ENCODE results near the gene AQP7.
"Not testable (repeated sequence)": the region's sequence is repeated elsewhere in the genome, so short reads cannot be mapped to it uniquely, and the experiment has no call there.

AQP7 gene

DNA sequence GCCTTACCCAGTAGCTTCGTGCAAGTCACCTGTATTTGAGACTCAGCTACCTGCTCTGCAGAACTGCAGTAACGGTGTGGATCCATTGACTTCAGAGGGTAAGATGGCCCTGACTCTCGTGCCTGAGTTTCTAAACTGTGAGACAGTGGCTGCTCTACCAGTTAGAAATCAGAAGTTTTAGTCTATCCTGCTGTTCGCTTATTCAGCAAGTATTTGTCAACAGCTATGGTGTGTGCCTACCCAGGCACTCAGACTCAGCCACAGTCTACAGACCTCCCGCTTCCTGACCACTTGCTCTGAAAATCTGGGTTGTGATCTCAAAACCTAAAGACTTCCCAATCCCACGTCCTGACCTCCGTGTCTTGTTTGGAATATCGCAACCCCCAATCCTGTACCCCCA, 31.5 kb upstream of the AQP7 start:
- DNase-seq (ENCODE audit: low read depth, low spot score) = no peak

DNA sequence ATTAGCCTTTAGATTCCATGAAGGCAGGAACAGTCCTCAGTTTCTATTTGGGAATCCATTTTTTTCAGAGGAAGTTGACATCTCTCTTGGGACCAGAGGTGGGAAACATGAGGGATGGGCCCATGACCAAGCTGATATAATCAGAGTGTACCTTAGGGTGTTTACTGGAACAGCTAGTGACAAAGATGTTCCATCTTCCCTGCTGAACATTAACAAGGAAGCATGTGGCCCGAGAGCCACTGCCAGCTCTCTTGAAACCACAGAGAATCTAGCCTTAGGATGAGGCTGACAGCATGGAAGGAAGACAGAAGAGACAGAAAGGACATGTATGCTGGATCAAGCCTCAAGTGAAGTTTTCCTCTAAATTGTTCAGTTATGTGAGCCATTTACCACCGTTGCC, 29.1 kb upstream of the AQP7 start:
- no peak for DNase-seq (ENCODE audit: low read depth, low spot score)

DNA sequence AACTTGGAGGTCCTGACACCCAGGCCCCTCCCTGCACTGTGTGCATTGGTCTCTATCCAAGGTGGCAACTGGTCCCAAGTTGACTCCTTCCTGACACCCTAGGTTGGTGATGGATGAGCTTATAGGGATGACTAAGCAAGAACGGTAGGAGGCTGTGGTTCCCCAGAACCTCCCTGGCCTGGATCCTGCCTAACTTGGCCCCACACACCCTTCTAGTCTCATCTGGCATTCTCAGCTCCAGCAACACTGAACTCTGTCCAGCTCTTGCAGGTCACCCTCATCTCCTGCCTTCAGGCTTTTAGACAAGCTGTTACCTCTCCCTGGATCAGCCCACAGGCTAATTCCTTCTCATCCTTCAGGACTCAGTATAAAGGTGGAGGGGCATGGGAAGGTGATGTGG, 28.6 kb upstream of the AQP7 start:
- no peak for DNase-seq (ENCODE audit: low read depth, low spot score)

DNA sequence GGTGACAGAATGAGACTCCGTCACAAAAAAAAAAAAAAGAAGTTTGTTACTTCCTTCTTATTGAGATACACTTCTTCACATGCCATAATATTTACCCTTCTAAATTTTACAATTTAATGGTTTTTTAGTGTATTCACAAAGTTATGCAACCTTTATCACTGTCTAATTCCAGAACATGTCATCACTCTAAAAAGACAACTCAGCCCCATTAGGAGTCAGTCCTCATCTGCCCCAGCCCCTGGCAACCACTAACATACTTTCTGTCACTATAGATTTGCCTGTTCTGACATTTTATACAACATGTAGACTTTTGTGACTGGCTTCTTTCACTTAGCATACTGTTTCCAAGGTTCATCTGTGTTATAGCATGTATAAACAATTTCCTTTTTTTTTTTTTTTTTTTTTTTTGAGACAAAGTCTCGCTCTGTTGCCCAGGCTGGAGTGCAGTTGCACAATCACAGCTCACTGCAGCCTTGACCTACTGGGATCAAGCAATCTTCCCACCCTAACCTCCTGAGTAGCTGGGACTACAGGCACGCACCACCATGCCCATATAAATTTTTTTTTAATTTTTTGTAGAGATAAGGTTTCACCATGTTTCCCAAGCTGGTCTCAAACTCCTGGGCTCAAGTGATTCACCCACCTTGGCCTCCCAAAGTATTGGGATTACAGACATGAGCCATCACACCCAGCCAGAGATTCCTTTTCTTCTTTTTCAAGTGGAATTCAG, 27.1 kb upstream of the AQP7 start:
- DNase-seq (ENCODE audit: low read depth, low spot score) = no peak

DNA sequence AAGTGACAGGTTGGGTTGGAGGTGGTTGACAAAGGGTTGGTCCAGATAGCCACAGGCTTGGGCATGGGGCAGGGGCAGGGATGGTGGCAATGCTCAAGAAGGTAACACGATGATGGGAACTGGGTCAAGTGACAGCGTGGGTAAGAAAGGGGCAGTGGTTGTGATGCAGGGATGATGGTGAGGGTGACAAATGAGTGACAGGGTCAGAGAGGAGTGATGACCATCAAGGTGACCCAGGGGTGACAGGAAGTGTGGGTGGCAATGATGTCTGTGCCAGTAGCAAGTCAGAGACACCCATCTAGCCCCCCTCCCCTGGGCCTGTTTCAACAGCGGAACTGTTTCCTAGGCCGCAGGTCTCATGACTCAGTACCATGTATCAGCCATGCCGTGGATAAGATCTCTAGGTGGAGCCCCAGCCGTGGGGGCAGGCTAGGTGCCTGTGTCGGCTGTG, 24.5 kb upstream of the AQP7 start:
- no peak for DNase-seq (ENCODE audit: low read depth, low spot score)

DNA sequence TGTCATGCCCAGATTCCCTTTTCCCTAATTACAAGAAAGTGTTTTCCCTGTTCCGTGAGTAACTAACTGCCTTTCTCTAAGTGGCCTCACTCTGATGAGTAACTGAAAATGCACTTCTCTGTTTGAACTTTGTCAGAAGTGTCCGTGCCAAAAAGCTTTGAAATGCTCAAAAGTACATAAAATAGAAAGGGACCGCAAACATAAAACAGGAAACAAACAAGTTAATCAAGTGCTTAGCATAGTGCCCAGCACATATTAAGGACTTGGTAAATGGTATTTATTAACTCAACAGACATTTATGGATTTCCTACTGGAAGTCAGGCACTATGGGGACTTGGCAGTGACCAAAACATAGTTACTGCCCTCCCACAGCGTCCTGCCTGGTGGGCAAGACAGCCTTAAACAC, 22.8 kb upstream of the AQP7 start:
- DNase-seq (ENCODE audit: low read depth, low spot score) = no peak

DNA sequence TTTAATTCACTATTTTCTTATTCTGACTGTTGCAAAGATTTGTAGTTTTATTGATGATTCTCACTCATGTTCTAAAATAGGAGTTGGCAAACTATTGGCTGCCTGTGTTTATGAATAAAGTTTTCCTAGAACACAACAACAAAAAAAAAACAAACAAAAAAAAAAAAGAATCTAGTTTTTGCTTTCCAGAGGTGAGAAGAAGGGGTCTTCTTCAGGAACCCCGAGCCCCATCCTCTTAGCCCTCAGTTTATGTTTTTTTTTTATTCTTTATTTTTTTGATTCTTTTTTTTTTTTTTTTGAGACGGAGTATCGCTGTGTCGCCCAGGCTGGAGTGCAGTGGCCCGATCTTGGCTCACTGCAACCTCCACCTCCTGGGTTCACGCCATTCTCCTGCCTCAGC, 22.1 kb upstream of the AQP7 start:
- not testable (repeated sequence) for DNase-seq (ENCODE audit: low read depth, low spot score)

DNA sequence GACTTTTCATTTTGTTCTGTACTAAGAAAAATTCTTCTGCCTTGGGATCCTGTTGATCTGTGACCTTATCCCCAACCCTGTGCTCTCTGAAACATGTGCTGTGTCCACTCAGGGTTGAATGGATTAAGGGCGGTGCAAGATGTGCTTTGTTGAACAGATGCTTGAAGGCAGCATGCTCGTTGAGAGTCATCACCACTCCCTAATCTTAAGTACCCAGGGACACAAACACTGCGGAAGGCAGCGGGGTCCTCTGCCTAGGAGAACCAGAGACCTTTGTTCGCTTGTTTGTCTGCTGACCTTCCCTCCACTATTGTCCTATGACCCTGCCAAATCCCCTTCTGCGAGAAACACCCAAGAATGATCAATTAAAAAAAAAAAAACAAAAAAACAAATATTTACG, 21.7 kb upstream of the AQP7 start:
- not testable (repeated sequence) for DNase-seq (ENCODE audit: low read depth, low spot score)

DNA sequence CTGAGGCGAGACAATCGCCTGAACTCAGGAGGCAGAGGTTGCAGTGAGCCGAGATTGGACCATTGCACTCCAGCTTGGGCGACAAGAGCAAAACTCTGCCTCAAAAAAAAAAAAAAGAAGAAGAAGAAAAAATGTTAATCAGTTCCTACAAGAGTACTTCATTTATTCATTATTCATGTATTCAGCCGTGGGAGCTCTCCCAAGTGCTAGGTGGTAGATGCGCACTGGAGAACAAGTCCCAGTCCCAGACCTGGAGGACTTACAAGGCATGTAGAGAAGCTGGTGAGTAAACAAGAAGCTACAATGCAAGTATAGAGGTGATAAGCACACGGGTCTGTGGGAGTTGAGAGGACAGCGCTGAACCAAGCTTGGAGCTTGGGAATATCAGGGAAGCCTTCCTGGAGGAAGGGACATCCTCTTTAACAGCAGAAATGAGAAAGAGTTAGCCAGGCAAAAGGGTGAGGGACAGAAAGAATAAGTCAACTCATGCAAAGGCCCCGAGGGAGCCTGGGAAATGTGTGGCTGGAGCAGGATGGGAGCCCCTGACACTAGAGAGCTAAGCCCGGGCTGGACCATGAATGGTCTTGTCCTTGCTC, 17.4 kb upstream of the AQP7 start:
- no peak for DNase-seq (ENCODE audit: low read depth, low spot score)

DNA sequence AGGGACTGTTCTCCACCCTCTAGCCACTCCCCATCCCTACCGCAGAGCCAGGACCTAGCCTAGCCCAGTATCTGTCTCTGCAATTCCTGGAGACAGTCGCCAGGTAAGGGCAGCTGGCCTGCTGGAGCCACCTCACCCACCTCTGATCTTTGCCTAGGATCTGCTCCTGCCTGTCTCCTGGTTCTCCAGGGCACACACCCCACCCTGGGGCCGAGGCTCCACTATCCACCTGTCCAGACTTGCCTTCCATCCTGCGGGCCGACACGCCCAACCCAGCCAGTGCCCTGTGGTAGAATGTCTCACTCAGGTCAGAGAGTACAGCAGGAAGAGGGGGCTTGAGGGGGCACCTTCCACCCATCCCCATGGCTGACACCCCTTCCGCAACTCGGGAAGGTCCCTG, 15.7 kb upstream of the AQP7 start:
- DNase-seq (ENCODE audit: low read depth, low spot score) = no peak

DNA sequence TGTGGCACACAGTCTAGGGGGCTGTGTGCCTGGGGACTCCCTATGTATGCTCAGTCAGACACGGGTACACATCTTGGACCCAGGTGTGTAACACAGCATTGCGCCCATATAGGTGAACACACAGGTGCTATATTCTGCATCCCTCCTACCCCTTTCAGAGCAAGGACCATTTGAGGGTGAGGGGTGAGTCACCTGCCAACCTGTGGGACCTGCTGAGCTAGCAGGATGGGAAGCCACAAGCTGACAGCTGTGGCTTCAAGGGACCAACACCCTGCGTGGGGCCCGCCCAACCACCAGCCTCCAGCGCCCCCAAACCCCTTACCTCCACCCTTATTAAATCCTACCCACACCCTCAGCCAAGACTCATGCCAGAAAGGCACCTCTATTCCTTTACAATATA, 14.6 kb upstream of the AQP7 start:
- no peak for DNase-seq (ENCODE audit: low read depth, low spot score)

DNA sequence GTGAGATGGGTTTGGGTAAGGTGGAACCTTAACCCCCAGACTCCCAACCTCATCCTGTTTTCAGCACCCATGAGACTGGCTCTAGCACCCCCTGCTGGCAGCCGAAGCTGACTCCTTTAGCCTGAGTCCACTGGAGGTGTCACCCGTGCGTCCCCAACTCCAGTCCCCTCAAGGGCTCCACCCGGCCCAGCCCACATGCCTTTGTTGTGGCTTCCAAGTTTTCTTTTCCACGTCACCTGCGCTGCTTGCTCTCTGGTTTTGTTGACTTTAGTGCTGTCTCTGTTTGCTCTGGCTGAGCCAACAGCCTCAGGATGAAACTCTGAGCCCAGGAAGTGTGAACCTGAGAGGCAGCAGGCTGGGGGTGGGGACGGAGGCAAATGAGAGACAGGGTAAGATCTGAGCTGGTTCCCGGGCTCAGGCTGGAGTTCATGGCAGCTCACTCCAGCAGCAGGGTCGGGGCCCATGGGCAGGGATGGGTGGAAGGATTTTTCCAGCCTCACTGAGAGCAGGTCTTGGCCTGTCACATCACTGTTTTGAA, 13.2 kb upstream of the AQP7 start:
- peak; percentile 52 for DNase-seq (ENCODE audit: low read depth, low spot score)

DNA sequence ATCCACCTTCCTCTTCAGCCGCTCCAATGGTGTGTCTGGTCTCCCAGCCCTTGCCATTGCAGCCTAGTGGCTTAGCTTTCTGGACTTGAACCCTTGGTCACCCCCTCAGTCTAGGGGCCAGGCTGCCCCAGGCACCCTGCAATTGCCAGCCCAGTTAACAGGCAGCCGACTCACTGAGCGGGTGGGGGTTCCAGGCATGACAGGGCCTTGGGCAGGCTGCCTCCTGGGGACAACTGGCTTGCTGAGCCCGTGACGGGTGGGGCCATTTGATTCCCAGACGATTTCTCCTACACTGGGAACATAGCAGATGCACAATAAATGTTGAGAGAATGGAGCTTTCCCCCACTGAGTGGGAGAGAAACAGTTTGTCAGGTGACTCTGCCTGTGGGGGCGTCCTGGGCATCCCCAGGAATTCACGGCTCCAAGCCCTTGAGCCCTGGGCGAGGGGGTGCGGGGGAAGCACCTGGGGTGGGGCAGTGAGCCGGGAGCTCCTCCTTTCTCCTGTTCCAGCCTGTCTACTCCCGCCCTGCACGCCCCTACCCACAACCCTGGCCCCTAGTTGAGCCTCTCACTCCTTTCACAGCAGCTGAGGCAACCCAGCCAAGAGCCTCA, 12.6 kb upstream of the AQP7 start:
- no peak for DNase-seq (ENCODE audit: low read depth, low spot score)

DNA sequence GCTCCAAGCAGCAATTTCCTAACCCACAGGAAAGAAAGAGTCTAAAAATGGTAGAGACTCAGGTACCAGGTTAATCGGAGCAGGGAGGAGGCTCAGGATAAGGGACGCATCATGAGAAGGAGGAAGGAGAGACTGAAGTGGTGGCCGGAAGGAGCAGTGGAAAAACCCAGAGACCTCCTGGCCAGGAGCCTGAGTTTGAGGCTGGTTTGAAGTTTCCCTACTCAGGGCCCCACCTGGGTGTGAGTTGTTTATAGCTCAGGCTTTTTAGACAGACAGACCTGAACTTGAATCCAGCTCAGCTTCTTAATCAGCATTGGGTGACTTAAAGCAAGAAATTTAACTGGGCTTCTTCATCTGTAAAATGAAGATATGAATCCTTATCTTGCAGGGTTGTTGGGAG, 11.9 kb upstream of the AQP7 start:
- no peak for DNase-seq (ENCODE audit: low read depth, low spot score)

DNA sequence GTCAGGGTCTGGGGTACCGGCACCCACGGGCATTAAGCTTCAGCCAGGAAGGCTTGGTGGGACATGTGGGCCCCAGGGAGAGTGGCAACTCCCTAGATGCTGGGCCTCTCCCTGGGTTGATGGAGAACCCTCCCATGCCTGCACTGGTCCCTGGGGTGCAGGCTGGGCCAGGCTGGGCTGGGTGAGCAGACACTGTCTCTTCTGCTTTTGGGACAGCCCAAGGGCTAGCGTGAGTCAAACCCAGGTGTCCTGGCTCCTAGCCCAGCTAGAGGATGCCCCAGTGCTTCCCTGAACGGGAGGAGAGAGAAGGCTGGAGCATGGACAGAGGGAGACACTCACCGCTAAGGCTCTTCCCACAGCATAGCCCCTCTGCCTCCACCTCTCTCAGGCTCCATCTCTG, 5.7 kb upstream of the AQP7 start:
- no peak for DNase-seq (ENCODE audit: low read depth, low spot score)

DNA sequence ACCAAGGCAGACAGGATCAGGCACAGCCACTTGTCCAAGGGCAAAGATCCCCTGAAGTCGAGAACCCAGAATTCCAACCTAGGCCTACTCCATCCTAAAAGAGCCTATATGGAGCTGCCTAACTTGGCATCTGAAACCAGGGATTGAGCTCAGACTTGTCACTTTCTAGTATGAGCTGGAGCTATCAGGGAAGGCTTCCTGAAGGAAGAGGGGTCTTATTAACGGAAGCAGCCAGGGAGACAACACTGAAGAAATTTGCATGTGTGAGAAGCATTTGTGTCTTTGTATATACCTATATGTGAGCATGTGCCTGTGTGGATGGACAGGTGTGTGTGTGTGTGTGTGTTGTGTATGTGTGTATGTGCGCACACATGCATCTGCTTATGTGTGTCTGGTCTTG, 4.7 kb upstream of the AQP7 start:
- DNase-seq (ENCODE audit: low read depth, low spot score) = no peak

DNA sequence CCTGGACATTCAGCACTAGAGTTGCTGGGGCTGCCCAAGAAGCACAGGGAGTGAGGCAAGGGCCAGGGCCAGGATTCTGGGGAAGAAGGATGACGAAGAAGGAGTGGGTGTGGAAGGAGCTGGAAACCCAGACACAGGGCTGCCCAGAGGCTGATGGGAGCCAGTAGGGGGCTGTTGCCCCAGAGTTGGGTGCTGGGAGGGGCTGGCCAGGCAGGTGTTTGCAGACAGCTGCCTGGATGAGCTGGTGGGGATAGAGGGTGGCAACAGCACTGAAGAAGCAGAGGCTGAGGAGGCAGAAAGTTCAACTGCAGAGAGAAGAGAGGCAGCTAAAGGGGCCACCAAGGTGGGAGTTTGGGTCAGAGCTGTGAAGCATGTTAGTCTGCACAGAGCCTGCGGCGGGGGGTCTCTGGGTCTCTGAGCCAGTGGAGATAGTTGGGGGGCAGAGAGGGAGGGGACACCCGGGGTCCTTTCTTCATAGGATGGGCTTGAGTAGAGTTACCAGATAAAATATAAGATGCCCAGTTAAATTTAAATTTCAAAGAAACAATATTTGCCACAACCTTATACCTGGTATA, 2.5 kb upstream of the AQP7 start:
- no peak for DNase-seq (ENCODE audit: low read depth, low spot score)

DNA sequence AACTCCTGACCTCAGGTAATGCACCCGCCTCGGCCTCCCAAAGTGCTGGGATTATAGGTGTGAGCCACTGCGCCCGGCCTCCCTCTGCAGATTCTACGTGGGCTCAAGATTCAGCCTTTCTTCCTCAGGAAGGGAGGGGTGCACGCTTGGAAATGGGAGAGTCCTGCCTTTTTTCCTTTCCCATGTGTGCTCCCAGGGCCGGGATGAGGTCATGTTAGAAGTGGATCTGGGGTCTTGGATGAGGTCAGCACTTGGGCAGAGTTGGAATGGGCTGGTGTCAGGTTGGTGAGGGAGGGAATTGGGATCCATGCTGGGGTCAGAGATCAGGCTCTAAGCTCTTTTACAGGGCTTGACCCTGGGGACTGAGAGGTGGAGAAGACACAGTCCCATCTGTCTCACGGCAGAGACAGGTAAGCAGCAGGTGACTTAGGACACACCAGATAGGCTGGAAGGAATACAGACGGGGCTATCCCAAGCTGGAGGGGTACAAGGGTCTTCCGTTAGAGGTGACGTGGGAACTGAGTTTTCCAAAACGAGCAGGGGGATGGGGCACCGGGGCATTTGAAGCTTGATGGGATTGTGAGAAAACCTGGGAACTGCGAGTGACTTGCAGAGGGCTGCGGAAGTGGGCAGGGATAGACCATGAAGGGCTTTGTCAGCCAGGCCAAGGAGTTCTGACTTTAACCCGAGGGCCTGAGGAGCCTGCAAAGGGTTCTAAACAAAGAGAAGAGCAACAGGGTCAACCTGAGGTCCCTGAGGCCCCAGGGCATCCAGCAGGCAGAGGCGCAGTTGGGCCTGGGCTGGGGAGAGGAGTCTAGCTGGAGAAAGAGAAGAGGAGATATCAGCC, 1.8 kb upstream of the AQP7 start:
- DNase-seq (ENCODE audit: low read depth, low spot score) = no peak

DNA sequence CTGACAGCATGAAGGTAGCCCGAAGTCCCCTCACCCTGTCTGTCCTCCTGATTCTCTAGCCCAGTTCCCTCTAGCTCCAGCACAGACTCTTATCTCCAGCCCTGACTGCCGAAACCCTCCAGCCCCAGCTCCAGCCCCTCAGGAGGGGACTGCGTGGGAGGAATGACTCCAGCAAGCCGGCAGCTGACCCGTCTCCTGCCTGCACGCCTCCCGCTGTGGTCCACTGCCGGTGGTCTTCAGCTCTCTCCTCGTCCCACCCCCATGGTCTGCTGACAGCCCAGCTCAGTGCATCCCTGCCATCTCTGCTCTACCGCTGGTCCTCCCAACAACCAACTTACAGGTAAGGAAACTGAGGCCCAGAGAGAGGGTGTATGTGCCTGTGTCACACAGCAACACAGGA, 559 bp downstream of the AQP7 start:
- not testable (repeated sequence) for DNase-seq (ENCODE audit: low read depth, low spot score)

DNA sequence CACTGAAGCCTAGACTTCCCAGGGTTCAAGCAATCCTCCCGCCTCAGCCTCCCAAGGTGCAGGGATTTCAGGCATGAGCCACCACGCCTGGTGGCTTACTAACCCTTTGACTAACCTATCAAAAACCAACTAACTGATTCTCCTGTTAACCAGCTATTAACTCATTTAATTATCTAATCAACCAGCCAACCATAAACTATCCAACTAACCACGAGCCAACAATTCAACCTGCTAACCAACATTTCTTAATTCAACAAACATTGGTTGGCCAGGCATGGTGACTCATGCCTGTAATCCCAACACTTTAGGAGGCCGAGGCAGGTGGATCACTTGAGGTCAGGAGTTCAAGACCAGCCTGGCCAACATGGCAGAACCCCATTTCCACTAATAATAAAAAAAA, 3.3 kb downstream of the AQP7 start:
- DNase-seq (ENCODE audit: low read depth, low spot score) = not testable (repeated sequence)

DNA sequence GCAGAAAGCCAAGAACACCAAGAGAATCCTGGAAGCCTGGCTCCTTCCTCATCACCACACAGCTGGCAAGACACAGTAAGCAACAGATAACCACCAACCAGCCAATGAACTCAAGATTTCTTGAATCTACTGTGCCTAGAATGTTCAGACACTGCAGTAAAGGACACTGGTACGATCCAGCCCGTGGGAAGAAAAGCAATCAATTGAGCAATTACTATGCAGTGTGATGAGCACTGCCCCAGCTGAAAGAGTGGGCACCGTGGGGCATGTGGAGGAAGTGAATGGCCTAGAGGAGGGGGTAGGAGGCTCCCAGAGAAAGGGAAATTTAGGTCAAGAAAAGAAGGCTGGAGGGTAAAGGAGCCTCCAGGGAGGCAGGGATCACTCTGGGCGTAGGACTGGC, 4.6 kb downstream of the AQP7 start:
- DNase-seq (ENCODE audit: low read depth, low spot score) = not testable (repeated sequence)

Measured in iPS DF 19.7 (cell line).